Uterus (tissue), 2 donors: Measurements from ENCODE around the gene JPH2.

Experiments used
- CTCF ChIP-seq, 4 experiments: fragments of 200-600 bp in 2 of 4; fragments of 450-650 bp in 2 of 4; sonication (generic) in 2 of 4; IDR thresholded peaks; one replicate each; pipeline ENCODE4 v1.5.1; 2016 to 2019; ENCODE audit warnings: antibody characterized with exemption in 4 of 4, mild to moderate bottlenecking in 2 of 4, moderate library complexity in 1 of 4
- POLR2A ChIP-seq, 2 donors: fragments of 450-650 bp; IDR thresholded peaks; one replicate each; pipeline ENCODE4 v1.6.1; 2016; ENCODE audit warnings: antibody characterized with exemption in 2 of 2, mild to moderate bottlenecking in 1 of 2, moderate library complexity in 1 of 2

GRCh38 chr20:44074252-44075151 lies 112.5 kb downstream of the JPH2 start:
- TF ChIP-seq CTCF (IDR thresholded peaks at IDR 0.05) (no peak), POLR2A (IDR thresholded peaks at IDR 0.05) (no peak)
